ENCODE measurements around the gene TSPAN14. TPM values are rescaled to one million over a fixed set of nuclear protein-coding genes. Genes with fewer than 3 reads are reported as not detected.

Gene TSPAN14
- total RNA-seq, 1 experiment from 2014 or later = 73.5 TPM

- no peak for TF ChIP-seq ARID4B (CRISPR knock-in tag; IDR thresholded peaks at IDR 0.05; ENCODE audit: borderline replicate concordance)
Measured at GRCh38 chr10:80465451-80465835, 11.3 kb downstream of the TSPAN14 start (continued).

- CTCF ChIA-PET = interaction anchor here (1.6 to 34.2 kb wide), 3 partner anchors 21 to 197 kb away, joined by 4 to 802 read pairs (median 4); no protein-coding TSS in a partner anchor
- H3K4me1 Mint-ChIP-seq = peaks cover 83% of the 10 kb centered on the region
- H3K9me3 Mint-ChIP-seq = no peaks in the 10 kb centered on the region
- peaks cover 14% of the 10 kb centered on the region for H3K36me3 Mint-ChIP-seq
- DNase-seq (ENCODE audit: low spot score) (no peak), ATAC-seq (no peak)
- H3K27ac Mint-ChIP-seq = peak overlapping the region; percentile 77
- POLR2A ChIA-PET = no interaction called here
- TF ChIP-seq SMAD4 (CRISPR knock-in tag; IDR thresholded peaks at IDR 0.05) = no peak
- TF ChIP-seq ZNF671 (CRISPR knock-in tag; IDR thresholded peaks at IDR 0.05) = no peak
- TF ChIP-seq ZNF121 (CRISPR knock-in tag; IDR thresholded peaks at IDR 0.05) = peak; percentile 19; the same call in 1 of the 2 replicates
- peak overlapping the region; percentile 54 for H3K4me3 Mint-ChIP-seq
- H3K27me3 Mint-ChIP-seq (ENCODE audit: low read depth) = peaks cover 39% of the 10 kb centered on the region
Measured at GRCh38 chr10:80465839-80466590, 11.9 kb downstream of the TSPAN14 start.

- H3K9me3 Mint-ChIP-seq = no peaks in the 10 kb centered on the region
- DNase-seq (ENCODE audit: low spot score) (no peak), ATAC-seq (no peak)
- H3K4me1 Mint-ChIP-seq = peaks cover 81% of the 10 kb centered on the region
- no peak overlapping the region for H3K27ac Mint-ChIP-seq
- POLR2A ChIA-PET = no interaction called here
- CTCF ChIA-PET = interaction anchor here (1.6 to 34.2 kb wide), 3 partner anchors 22 to 196 kb away, joined by 4 to 802 read pairs (median 4); no protein-coding TSS in a partner anchor
- H3K27me3 Mint-ChIP-seq (ENCODE audit: low read depth) = peaks cover 39% of the 10 kb centered on the region
- peaks cover 17% of the 10 kb centered on the region for H3K36me3 Mint-ChIP-seq
- TF ChIP-seq SMAD4 (CRISPR knock-in tag; IDR thresholded peaks at IDR 0.05) (no peak), ZNF396 (CRISPR knock-in tag; IDR thresholded peaks at IDR 0.05; ENCODE audit: borderline replicate concordance) (no peak), TCF7 (CRISPR knock-in tag; IDR thresholded peaks at IDR 0.05; ENCODE audit: low read depth) (no peak), ZNF138 (CRISPR knock-in tag; conservative IDR thresholded peaks at IDR 0.05) (no peak), ZNF416 (CRISPR knock-in tag; IDR thresholded peaks at IDR 0.05) (no peak), ZNF281 (CRISPR knock-in tag; IDR thresholded peaks at IDR 0.05) (no peak), ATF2 (CRISPR knock-in tag; IDR thresholded peaks at IDR 0.05; ENCODE audit: borderline replicate concordance, low read depth) (no peak), CTCF (IDR thresholded peaks at IDR 0.05) (no peak), CREB1 (CRISPR knock-in tag; IDR thresholded peaks at IDR 0.05) (no peak), USF2 (CRISPR knock-in tag; IDR thresholded peaks at IDR 0.05) (no peak), NFE2L1 (CRISPR knock-in tag; IDR thresholded peaks at IDR 0.05) (no peak), FOXK1 (CRISPR knock-in tag; IDR thresholded peaks at IDR 0.05) (no peak), NFYB (CRISPR knock-in tag; conservative IDR thresholded peaks at IDR 0.05; ENCODE audit: low read depth) (no peak), TEAD4 (CRISPR knock-in tag; IDR thresholded peaks at IDR 0.05) (no peak), ZNF317 (CRISPR knock-in tag; IDR thresholded peaks at IDR 0.05; ENCODE audit: borderline replicate concordance, low read depth) (no peak)
- H3K4me3 Mint-ChIP-seq = no peak overlapping the region
Measured at GRCh38 chr10:80466724-80467326, 12.7 kb downstream of the TSPAN14 start.

Measured in WTC11 (cell line).